Inflammatory macrophage treated with lipopolysaccharide for 4 hours (primary cell): ENCODE data around the gene MAGEC1.
"Not testable (repeated sequence)": the region's sequence is repeated elsewhere in the genome, so short reads cannot be mapped to it uniquely, and the experiment has no call there.

ENCODE experiments used
- DNase-seq: peaks from one replicate; pipeline ENCODE4 v3.0.0-alpha.2; 2020

Gene MAGEC1, protein sequence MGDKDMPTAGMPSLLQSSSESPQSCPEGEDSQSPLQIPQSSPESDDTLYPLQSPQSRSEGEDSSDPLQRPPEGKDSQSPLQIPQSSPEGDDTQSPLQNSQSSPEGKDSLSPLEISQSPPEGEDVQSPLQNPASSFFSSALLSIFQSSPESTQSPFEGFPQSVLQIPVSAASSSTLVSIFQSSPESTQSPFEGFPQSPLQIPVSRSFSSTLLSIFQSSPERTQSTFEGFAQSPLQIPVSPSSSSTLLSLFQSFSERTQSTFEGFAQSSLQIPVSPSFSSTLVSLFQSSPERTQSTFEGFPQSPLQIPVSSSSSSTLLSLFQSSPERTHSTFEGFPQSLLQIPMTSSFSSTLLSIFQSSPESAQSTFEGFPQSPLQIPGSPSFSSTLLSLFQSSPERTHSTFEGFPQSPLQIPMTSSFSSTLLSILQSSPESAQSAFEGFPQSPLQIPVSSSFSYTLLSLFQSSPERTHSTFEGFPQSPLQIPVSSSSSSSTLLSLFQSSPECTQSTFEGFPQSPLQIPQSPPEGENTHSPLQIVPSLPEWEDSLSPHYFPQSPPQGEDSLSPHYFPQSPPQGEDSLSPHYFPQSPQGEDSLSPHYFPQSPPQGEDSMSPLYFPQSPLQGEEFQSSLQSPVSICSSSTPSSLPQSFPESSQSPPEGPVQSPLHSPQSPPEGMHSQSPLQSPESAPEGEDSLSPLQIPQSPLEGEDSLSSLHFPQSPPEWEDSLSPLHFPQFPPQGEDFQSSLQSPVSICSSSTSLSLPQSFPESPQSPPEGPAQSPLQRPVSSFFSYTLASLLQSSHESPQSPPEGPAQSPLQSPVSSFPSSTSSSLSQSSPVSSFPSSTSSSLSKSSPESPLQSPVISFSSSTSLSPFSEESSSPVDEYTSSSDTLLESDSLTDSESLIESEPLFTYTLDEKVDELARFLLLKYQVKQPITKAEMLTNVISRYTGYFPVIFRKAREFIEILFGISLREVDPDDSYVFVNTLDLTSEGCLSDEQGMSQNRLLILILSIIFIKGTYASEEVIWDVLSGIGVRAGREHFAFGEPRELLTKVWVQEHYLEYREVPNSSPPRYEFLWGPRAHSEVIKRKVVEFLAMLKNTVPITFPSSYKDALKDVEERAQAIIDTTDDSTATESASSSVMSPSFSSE

GRCh38 chrX:141903400-141904155 is at the start of gene MAGEC1:
Gene MAGEC1 (plus strand): TSS chrX:141903894. CDS start chrX:141905073, 1,179 bp downstream.
- no peak for DNase-seq

GRCh38 chrX:141857479-141857878 is 46.2 kb upstream of the MAGEC1 start:
- no peak for DNase-seq

DNA sequence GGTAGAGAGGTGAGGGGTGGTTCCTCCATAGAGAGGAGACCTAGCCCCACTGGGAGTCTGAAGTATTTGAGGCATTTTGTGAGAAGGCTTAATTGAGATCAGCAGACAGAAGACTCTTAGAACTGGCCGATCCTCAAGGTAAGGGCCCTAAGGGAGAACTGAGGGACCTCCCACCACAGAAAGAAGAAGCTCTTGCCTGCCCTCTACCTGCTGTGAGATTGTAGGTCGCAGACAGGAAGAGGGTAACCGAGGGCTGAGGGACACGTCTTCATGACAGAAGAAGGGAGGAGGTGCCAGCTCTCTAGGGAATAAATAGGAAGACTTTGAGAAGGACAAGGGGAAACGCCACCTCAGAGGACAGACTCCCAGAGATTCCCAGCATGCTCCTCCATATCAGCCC is 24.1 kb upstream of the MAGEC1 start:
- DNase-seq = no peak

DNA sequence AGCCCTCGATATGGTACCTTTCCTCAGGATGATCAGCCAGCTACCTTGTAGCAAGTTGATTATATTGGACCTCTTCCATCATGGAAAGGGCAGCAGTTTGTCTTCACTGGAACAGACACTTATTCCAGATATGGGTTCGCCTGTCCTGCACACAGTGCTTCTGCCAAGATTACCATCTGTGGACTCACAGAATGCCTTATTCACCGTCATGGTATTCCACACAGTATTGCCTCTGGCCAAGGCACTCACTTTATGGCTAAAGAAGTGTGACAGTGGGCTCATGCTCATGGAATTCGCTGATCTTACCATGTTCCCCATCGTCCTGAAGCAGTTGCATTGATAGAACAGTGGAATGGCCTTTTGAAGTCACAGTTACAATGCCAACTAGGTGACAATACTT is 14.9 kb upstream of the MAGEC1 start:
- DNase-seq = not testable (repeated sequence)

GRCh38 chrX:141894733-141895132 is 9.0 kb upstream of the MAGEC1 start:
- DNase-seq = no peak

DNA sequence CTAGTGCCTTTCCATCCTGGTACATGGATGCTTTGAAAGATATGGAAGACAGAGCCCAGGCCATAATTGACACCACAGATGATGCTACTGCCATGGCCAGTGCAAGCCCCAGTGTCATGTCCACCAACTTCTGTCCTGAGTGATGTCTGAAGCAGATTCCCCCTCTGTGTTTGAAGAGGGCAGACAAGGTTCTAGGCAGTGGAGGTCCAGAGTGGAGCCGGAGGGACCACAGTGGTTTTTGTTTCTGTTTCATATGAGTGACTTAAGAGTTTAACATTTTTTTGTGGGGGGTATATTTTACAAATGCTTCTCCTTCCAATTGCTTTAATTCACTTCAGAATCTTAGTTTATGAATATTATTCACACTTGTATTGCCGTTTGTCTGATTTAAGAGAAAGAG is 6.0 kb upstream of the MAGEC1 start:
- DNase-seq = no peak

DNA sequence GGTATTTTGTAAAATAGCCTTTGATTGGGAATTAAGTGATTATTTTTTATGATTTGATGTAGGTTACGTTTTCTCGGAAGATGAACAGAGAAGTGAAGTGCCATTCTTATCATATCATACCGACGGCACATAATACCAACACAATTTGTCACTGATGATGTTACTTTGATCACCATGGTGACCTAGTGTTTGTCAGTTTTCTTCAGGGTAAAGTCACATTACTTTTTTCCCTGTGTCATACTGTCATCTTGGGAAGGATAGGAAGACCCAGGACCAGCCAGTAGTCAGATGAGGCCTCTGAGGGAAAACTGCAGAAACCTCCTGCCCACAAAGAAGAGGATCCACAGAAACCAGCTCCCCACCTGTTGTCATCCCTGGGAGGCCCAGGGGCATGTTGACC is 1.3 kb upstream of the MAGEC1 start:
- no peak for DNase-seq

DNA sequence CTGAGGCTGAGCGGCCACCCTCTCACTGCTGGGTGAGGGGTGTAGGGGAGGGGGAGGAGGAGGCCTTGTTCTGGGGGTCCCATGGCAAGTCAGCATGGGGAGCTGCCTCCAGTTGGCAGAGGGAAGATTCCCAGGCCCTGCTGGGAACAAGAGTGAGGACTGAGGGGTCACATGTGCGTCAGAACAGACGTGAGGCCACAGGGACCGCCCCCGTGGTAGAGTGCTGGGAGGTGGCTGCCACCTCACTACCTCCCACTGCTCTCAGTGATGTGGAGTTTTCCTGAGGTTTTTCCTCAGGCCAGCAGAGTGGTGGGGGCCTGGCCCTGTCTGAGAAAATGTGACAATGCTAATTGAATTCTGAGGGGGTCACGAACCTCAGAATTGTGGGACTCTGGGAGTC is 568 bp downstream of the MAGEC1 start:
- no peak for DNase-seq

- DNase-seq = no peak
Observed at GRCh38 chrX:141917801-141918200, 14.1 kb downstream of the MAGEC1 start.

DNA sequence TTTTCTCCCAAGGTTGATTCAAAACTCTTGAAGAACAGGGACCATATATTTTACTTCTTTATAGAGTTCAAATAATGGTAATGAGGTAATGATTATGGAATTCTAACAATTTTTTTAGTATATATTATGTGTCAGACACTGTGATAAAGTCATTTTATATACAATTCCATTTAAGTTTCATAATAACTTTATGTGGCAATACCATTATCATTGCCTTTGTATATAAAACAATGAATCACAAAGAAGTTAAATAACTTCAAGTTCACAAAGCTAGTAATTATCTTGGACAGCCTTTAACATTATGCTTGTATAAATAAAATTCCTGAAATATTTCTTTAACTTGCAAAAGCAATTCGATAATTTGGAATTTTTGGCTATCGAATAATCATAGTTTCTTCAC is 20.6 kb downstream of the MAGEC1 start:
- no peak for DNase-seq

- no peak for DNase-seq
Observed at GRCh38 chrX:141928432-141928831, 24.7 kb downstream of the MAGEC1 start.

DNA sequence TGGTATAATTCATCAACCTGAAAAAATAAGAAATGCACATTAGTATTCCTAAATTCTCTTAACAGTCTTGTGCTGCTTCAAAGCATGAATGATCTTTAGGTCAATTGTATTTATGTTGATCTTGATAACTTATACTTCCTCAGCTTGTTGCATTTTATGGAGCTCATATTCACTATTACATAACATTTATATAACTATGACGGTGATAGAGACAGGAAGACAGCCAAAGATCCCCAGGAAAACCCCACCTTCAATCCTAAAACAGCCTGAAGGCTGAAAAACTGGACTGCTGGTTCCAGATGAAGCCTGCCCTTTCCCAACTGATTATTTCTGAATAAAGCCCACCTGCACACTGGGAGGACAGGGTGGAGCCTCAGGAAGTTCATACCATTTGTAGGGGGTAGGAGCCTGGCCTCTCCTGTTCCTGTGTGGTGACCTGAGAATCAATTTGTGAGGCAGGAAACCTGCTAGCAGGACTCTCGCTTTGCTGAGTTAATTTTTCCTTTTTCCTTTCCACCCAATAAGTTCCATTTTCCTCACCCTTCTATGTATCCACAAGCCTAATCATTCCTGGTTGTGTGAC is 30.5 kb downstream of the MAGEC1 start:
- DNase-seq = no peak

DNA sequence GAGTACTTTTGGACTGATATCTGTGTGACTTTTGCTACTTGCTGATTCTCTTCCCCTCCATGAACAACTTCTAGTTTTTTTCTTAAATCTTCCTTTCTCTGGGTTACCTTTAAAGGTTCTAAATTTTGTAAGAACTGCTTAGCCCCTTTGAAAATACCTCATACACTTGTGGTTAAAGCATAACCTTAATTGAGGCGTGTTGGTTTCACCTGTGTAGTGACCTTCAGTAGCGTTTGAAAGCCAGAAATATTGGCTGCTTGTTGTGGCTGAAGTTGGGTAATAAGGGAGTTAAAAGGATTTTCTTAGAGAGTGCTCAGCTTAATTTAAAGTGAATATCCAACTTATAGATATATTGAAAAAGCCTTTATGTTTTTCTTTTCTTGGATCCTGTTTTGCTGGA is 32.0 kb downstream of the MAGEC1 start:
- DNase-seq = no peak

- no peak for DNase-seq
Observed at GRCh38 chrX:141936080-141936479, 32.4 kb downstream of the MAGEC1 start.

- no peak for DNase-seq
Observed at GRCh38 chrX:141941234-141941633, 37.5 kb downstream of the MAGEC1 start.

GRCh38 chrX:141945426-141945825 is 41.7 kb downstream of the MAGEC1 start:
- DNase-seq = no peak

DNA sequence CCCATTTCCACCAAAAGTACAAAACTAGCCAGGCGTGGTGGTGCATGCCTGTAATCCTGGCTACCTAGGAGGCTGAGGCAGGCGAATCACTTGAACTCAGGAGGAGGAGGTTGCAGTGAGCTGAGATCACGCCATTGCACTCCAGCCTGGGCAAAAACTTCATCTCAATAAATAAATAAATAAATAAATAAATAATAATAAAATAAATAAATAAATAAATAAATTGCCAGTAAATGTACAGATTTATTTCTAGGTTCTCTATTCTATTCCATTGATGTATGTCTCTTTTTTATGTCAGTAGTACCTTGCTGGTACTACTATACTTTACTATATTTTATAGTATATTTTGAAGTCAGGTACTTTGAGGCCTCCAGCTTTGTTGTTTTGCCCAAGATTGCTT is 43.7 kb downstream of the MAGEC1 start:
- DNase-seq = no peak

DNA sequence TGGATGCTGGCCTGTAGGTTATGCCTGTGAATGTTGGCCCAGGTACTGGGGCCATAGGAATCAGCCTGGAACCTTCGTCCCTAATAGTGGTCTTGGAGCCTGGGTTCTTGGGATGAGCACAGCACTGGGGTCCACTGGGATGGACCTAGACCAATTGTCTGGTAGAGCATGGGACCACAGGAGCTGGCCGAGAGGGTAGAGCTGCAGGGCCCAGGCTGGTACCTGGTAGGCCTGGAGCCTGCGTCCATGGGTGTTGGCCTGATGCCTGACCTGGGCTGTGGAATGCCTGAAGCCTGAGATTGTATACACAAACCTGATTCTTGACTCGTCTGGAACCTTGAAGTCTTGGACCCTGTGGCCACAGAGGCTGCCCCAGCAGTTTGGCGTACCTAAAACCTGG is 48.9 kb downstream of the MAGEC1 start:
- DNase-seq = no peak

DNA sequence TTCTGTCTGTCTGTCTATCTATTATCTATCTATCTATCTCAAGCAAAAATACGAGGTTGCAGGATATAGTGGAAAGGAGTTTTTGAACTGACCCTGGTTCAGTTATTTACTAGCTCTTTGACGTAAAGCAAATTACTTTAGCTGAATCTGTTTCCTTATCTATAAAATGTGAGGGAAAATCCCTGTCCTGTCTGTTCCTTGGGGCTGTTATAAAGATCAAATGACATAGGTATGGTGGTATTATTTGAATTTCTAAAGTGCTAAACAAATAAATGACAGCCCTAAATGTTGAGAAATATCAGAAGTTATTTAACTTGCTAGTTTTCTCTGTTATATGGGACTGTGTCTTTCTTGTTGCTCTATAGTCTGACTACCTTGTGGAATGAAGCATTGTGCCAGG is 55.0 kb downstream of the MAGEC1 start:
- no peak for DNase-seq
